Natural killer cell (primary cell): ENCODE results near the gene TAGLN2. TPM values are rescaled to one million over a fixed set of nuclear protein-coding genes. Genes with fewer than 3 reads are reported as not detected.

Source experiments
- ATAC-seq, 3 donors: fragments of 150-1000 bp in 2 of 3; fragments of 200-7000 bp in 1 of 3; cut with Tn5 transposase; 1 replicate in 1 of 3; 2 replicates in 2 of 3; pipeline ENCODE4 v1.10.0; 2021; ENCODE audit warnings: mild to moderate bottlenecking in 2 of 3, moderate library complexity in 2 of 3
- DNase-seq, 2 donors: peaks; one replicate each; pipeline versions ENCODE4 v3.0.0 to v3.0.0-alpha.2; 2013 to 2021; ENCODE audit warnings: mixed read lengths in 1 of 2
- H3K27ac ChIP-seq: one replicate; pipeline ENCODE4 v1.5.1; 2013; ENCODE audit warnings: mild to moderate bottlenecking, low read length
- H3K27me3 ChIP-seq: one replicate; pipeline ENCODE4 v1.6.1; 2013; ENCODE audit warnings: low read length; ENCODE audit not compliant: control insufficient read depth, insufficient read depth
- H3K36me3 ChIP-seq: one replicate; pipeline ENCODE4 v1.6.1; 2013; ENCODE audit warnings: low read length; ENCODE audit not compliant: control insufficient read depth, insufficient read depth
- H3K4me1 ChIP-seq: one replicate; pipeline ENCODE4 v1.6.1; 2013; ENCODE audit warnings: low read length; ENCODE audit not compliant: control insufficient read depth, insufficient read depth
- H3K4me3 ChIP-seq: one replicate; pipeline ENCODE4 v1.5.1; 2013; ENCODE audit warnings: low read length
- H3K9me3 ChIP-seq: one replicate; pipeline ENCODE4 v1.6.1; 2013; ENCODE audit warnings: low read length; ENCODE audit not compliant: control insufficient read depth, insufficient read depth
- H3K27ac Mint-ChIP-seq, 2 donors: one replicate each; pipeline ENCODE4 v1.8.0; 2022; ENCODE audit warnings: mild to moderate bottlenecking in 2 of 2, mixed read lengths in 2 of 2, moderate library complexity in 1 of 2
- H3K27me3 Mint-ChIP-seq, 2 donors: one replicate each; pipeline ENCODE4 v1.8.0; 2022; ENCODE audit warnings: low read depth in 2 of 2, mixed read lengths in 2 of 2
- H3K36me3 Mint-ChIP-seq: one replicate; pipeline ENCODE4 v1.8.0; 2022; ENCODE audit warnings: mixed read lengths
- H3K4me1 Mint-ChIP-seq, 2 donors: one replicate each; pipeline ENCODE4 v1.8.0; 2022; ENCODE audit warnings: mixed read lengths in 2 of 2
- H3K4me3 Mint-ChIP-seq: one replicate; pipeline ENCODE4 v1.8.0; 2022; ENCODE audit warnings: mild to moderate bottlenecking, moderate library complexity, mixed read lengths
- H3K9me3 Mint-ChIP-seq, 2 donors: one replicate each; pipeline ENCODE4 v1.8.0; 2022; ENCODE audit warnings: mixed read lengths in 2 of 2
- WGBS: methylation state at CpG from one replicate; pipeline ENCODE4 v1.1.7; 2013; ENCODE audit warnings: missing lambda C conversion rate; ENCODE audit not compliant: insufficient coverage; 5-methylcytosine and 5-hydroxymethylcytosine counted together
- intact Hi-C: fragments of 100-400 bp; cut with micrococcal nuclease; formaldehyde crosslinking; loops from one replicate; pipeline ENCODE4 v1.14.2; 2022
- total RNA-seq, 4 donors: library from RNA; stranded (reverse); fragments of 120-200 nt in 1 of 4; gene quantifications; one replicate each; pipeline versions ENCODE4 v1.2.3 to v1.2.4, GENCODE V29; 2013 to 2022
- TF ChIP-seq, protein P1 (sequence below): fragments of 200-600 bp; IDR thresholded peaks from one replicate; pipeline ENCODE4 v1.8.0; 2022; ENCODE audit warnings: antibody characterized with exemption

TAGLN2 gene
- total RNA-seq, 3 donors from 2014 or later (not counting 1 experiment from before 2014, with no cell fraction given) = 344 to 394 (median 358) TPM

GRCh38 chr1:159938905-159939677 lies 13.8 kb upstream of the TAGLN2 start:
- intact Hi-C loops = loop anchor here (5.0 to 10.0 kb wide), 2 partner anchors 143 to 436 kb away; partner anchors contain the start of gene KCNJ9
- Mint-ChIP-seq H3K27ac (no peak overlapping the region), H3K4me3 (no peak overlapping the region), H3K4me1 (peaks cover 0 to 7% of the 10 kb centered on the region in 2 donors), H3K36me3 (no peaks in the 10 kb centered on the region), H3K27me3 (peaks cover 33 to 34% of the 10 kb centered on the region in 2 donors), H3K9me3 (no peaks in the 10 kb centered on the region)
- DNase-seq (no peak), ATAC-seq (no peak)
- H3K9me3 ChIP-seq = no peaks in the 10 kb centered on the region
- H3K4me3 ChIP-seq = no peak overlapping the region
- no peaks in the 10 kb centered on the region for H3K36me3 ChIP-seq
- peaks cover 1% of the 10 kb centered on the region for H3K27me3 ChIP-seq
- peaks cover 24% of the 10 kb centered on the region for H3K4me1 ChIP-seq
- WGBS = 89% methylated on average over 6 of the region's 6 CpGs
- no peak overlapping the region for H3K27ac ChIP-seq
- TF ChIP-seq, protein P1, sequence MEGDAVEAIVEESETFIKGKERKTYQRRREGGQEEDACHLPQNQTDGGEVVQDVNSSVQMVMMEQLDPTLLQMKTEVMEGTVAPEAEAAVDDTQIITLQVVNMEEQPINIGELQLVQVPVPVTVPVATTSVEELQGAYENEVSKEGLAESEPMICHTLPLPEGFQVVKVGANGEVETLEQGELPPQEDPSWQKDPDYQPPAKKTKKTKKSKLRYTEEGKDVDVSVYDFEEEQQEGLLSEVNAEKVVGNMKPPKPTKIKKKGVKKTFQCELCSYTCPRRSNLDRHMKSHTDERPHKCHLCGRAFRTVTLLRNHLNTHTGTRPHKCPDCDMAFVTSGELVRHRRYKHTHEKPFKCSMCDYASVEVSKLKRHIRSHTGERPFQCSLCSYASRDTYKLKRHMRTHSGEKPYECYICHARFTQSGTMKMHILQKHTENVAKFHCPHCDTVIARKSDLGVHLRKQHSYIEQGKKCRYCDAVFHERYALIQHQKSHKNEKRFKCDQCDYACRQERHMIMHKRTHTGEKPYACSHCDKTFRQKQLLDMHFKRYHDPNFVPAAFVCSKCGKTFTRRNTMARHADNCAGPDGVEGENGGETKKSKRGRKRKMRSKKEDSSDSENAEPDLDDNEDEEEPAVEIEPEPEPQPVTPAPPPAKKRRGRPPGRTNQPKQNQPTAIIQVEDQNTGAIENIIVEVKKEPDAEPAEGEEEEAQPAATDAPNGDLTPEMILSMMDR = no peak

DNA sequence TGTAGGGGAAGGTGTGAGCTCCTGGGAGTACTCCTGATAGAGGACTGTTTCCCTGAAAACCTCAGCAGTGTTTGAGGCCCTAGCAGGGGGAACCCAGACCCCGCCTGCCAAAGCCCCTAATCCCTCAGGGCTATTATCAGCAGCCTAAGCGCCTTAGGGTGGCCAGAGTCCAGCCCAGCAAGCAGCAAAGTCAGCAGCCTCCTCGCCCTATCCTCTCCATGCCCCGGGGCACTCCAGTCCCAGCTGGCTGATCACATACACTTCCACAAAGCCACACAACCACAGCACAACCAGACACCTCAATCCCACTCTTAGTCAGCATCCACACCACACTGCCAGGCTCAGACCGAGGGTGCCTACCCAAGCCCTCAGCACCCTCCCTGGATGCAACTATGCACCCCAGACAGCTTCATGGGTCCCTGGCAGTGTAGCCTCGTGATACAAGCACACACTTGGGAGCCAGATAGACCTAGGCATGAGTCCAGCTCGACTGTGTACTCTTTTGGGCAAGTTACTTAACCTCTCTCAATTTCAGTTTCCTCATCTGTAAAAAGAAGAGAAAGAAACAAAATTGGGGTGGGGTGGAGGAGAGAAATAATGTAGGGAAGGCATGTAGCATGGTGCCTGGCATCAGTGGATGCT lies 13.0 kb upstream of the TAGLN2 start:
- H3K9me3 Mint-ChIP-seq = no peaks in the 10 kb centered on the region
- H3K27ac Mint-ChIP-seq = no peak overlapping the region
- Histone ChIP-seq H3K27me3 (no peaks in the 10 kb centered on the region), H3K9me3 (no peaks in the 10 kb centered on the region), H3K36me3 (no peaks in the 10 kb centered on the region), H3K4me1 (peaks cover 24% of the 10 kb centered on the region), H3K27ac (no peak overlapping the region), H3K4me3 (no peak overlapping the region)
- DNase-seq = no peak
- ATAC-seq = no peak
- no peak overlapping the region for H3K4me3 Mint-ChIP-seq
- peaks cover 0 to 7% of the 10 kb centered on the region in 2 donors for H3K4me1 Mint-ChIP-seq
- intact Hi-C loops = loop anchor here (5.0 to 10.0 kb wide), 2 partner anchors 144 to 436 kb away; partner anchors contain the start of gene KCNJ9
- TF ChIP-seq, protein P1 = no peak
- peaks cover 27 to 33% of the 10 kb centered on the region in 2 donors for H3K27me3 Mint-ChIP-seq
- WGBS = 65% methylated on average over 7 of the region's 7 CpGs
- H3K36me3 Mint-ChIP-seq = no peaks in the 10 kb centered on the region

GRCh38 chr1:159937054-159937750 lies 11.9 kb upstream of the TAGLN2 start:
- H3K27ac Mint-ChIP-seq = no peak overlapping the region
- H3K27me3 Mint-ChIP-seq = peaks cover 21 to 27% of the 10 kb centered on the region in 2 donors
- H3K36me3 ChIP-seq = no peaks in the 10 kb centered on the region
- no peaks in the 10 kb centered on the region for H3K36me3 Mint-ChIP-seq
- peaks cover 24% of the 10 kb centered on the region for H3K4me1 ChIP-seq
- no peaks in the 10 kb centered on the region for H3K9me3 ChIP-seq
- intact Hi-C loops = loop anchor here (5.0 to 10.0 kb wide), 2 partner anchors 145 to 438 kb away; partner anchors contain the start of gene KCNJ9
- no peak for ATAC-seq
- H3K9me3 Mint-ChIP-seq = no peaks in the 10 kb centered on the region
- H3K27me3 ChIP-seq = no peaks in the 10 kb centered on the region
- WGBS = 23% methylated on average over 4 of the region's 4 CpGs
- TF ChIP-seq, protein P1 = no peak
- H3K4me3 ChIP-seq = no peak overlapping the region
- no peak overlapping the region for H3K27ac ChIP-seq
- no peak overlapping the region for H3K4me3 Mint-ChIP-seq
- H3K4me1 Mint-ChIP-seq = peaks cover 0 to 7% of the 10 kb centered on the region in 2 donors
- no peak for DNase-seq
